H1 (cell line): ENCODE data around the gene BASP1. TPM values are rescaled to one million over a fixed set of nuclear protein-coding genes. Genes with fewer than 3 reads are reported as not detected.
A peak's percentile ranks its signal among the peaks of the same experiment; 100 is the strongest.

Source experiments
- CTCF ChIA-PET: fragments of 300-600 bp; sonication (Branson Sonifier 250); formaldehyde crosslinking; loops from one replicate; lab custom pipeline; 2021; ENCODE audit not compliant: partially characterized antibody; lab: Charles Lee
- POLR2A ChIA-PET: fragments of 300-600 bp; sonication (Branson Sonifier 250); formaldehyde crosslinking; loops from one replicate; lab custom pipeline; 2021; ENCODE audit warnings: inconsistent platforms; ENCODE audit not compliant: partially characterized antibody; lab: Charles Lee
- DNase-seq, 2 experiments: peaks; one replicate each; pipeline versions ENCODE4 v3.0.0 to v3.0.0-alpha.2; 2010 to 2022; ENCODE audit warnings: low spot score in 2 of 2, low read depth in 1 of 2, mixed read lengths in 1 of 2
- FAIRE-seq: peaks from 2 replicates; lab custom pipeline; 2011; peaks lifted over from hg19 to GRCh38; lab: Jason Lieb, UNC
- H2AFZ ChIP-seq: 2 replicates; pipeline ENCODE4 v1.8.1; 2012; ENCODE audit warnings: low read length, inconsistent platforms
- H2AK5ac ChIP-seq: 2 replicates; pipeline ENCODE4 v1.6.1; 2013; ENCODE audit warnings: low read depth, low read length
- H2BK120ac ChIP-seq: replicated peaks from 2 replicates; pipeline ENCODE3; 2013; ENCODE audit warnings: low read depth, low read length, inconsistent platforms
- H2BK12ac ChIP-seq: 2 replicates; pipeline ENCODE4 v1.6.1; 2013; ENCODE audit warnings: low read depth, low read length
- H2BK15ac ChIP-seq: 2 replicates; pipeline ENCODE4 v1.6.1; 2013; ENCODE audit warnings: low read length
- H2BK20ac ChIP-seq: 2 replicates; pipeline ENCODE4 v1.6.1; 2013; ENCODE audit warnings: low read length
- H2BK5ac ChIP-seq: 2 replicates; pipeline ENCODE4 v1.6.1; 2013; ENCODE audit warnings: low read depth, low read length
- H3K14ac ChIP-seq: 2 replicates; pipeline ENCODE4 v1.6.1; 2013; ENCODE audit warnings: inconsistent platforms; ENCODE audit not compliant: insufficient read length
- H3K18ac ChIP-seq: 2 replicates; pipeline ENCODE4 v1.6.1; 2013; ENCODE audit warnings: low read length; ENCODE audit errors: extremely low read depth
- H3K23ac ChIP-seq: 2 replicates; pipeline ENCODE4 v1.6.1; 2013; ENCODE audit warnings: inconsistent platforms; ENCODE audit not compliant: insufficient read length
- H3K23me2 ChIP-seq: 2 replicates; pipeline ENCODE4 v1.6.1; 2013; ENCODE audit warnings: low read depth, low read length
- H3K27ac ChIP-seq: 2 replicates; pipeline ENCODE4 v1.6.1; 2011; ENCODE audit warnings: low read depth, low read length, inconsistent platforms
- H3K27me3 ChIP-seq, 4 experiments: replicated peaks in 1 of 4; 1 replicate in 1 of 4; 2 replicates in 3 of 4; pipeline versions ENCODE4 v1.6.1 to v1.8.1; 2011 to 2013; ENCODE audit warnings: low read length in 3 of 4, mild to moderate bottlenecking in 3 of 4, inconsistent platforms in 2 of 4, mixed read lengths in 2 of 4, moderate library complexity in 1 of 4; ENCODE audit not compliant: control insufficient read depth in 3 of 4, insufficient read depth in 3 of 4; ENCODE audit errors: extremely low read depth in 1 of 4
- H3K36me3 ChIP-seq, 4 experiments: 2 replicates each; pipeline versions ENCODE4 v1.6.1 to v1.8.1; 2011 to 2013; ENCODE audit warnings: mild to moderate bottlenecking in 4 of 4, low read length in 3 of 4, moderate library complexity in 2 of 4, control low read depth in 1 of 4, inconsistent platforms in 1 of 4; ENCODE audit not compliant: insufficient read depth in 4 of 4, control insufficient read depth in 2 of 4
- H3K4ac ChIP-seq: replicated peaks from 2 replicates; pipeline ENCODE3; 2013; ENCODE audit warnings: low read length, low read depth, mixed read lengths, inconsistent platforms; ENCODE audit not compliant: insufficient read length
- H3K4me1 ChIP-seq, 4 experiments: replicated peaks in 1 of 4; 1 replicate in 1 of 4; 2 replicates in 3 of 4; pipeline versions ENCODE4 v1.6.1 to v1.8.1; 2011 to 2013; ENCODE audit warnings: low read length in 3 of 4, inconsistent platforms in 2 of 4, mixed read lengths in 1 of 4; ENCODE audit not compliant: insufficient read depth in 4 of 4, control insufficient read depth in 3 of 4
- H3K4me2 ChIP-seq, 2 experiments: 2 replicates each; pipeline versions ENCODE4 v1.6.1 to v1.8.1; 2011 to 2013; ENCODE audit warnings: low read depth in 2 of 2, low read length in 2 of 2, control low read depth in 1 of 2, inconsistent platforms in 1 of 2, mild to moderate bottlenecking in 1 of 2; ENCODE audit not compliant: insufficient read depth in 1 of 2
- H3K4me3 ChIP-seq, 4 experiments: fragments of 200-600, 300-600 bp in 1 of 4; sonication (generic), shearing (Covaris generic), sonication (Bioruptor Twin) in 1 of 4; 2 replicates each; pipeline versions ENCODE4 v1.5.1 to v1.8.1; 2011 to 2016; ENCODE audit warnings: low read length in 4 of 4, low read depth in 3 of 4, control low read depth in 2 of 4, inconsistent platforms in 2 of 4, mild to moderate bottlenecking in 2 of 4, mixed read lengths in 1 of 4, moderate library complexity in 1 of 4; ENCODE audit not compliant: insufficient read depth in 2 of 4; ENCODE audit errors: extremely low read depth in 1 of 4
- H3K56ac ChIP-seq: replicated peaks from 2 replicates; pipeline ENCODE3; 2013; ENCODE audit warnings: low read depth, mild to moderate bottlenecking, mixed read lengths, low read length, inconsistent platforms; ENCODE audit not compliant: insufficient read length
- H3K79me1 ChIP-seq: 2 replicates; pipeline ENCODE4 v1.6.1; 2013; ENCODE audit warnings: low read depth, low read length, control low read depth
- H3K79me2 ChIP-seq, 2 experiments: 2 replicates each; pipeline versions ENCODE4 v1.6.1 to v1.8.1; 2012 to 2013; ENCODE audit warnings: low read length in 2 of 2, mild to moderate bottlenecking in 2 of 2, inconsistent platforms in 1 of 2; ENCODE audit not compliant: insufficient read depth in 2 of 2, control insufficient read depth in 1 of 2
- H3K9ac ChIP-seq, 4 experiments: replicated peaks in 1 of 4; 1 replicate in 1 of 4; 2 replicates in 3 of 4; pipeline versions ENCODE4 v1.6.1 to v1.8.1; 2011 to 2013; ENCODE audit warnings: low read depth in 3 of 4, low read length in 3 of 4, control low read depth in 2 of 4, mild to moderate bottlenecking in 2 of 4, moderate library complexity in 2 of 4, inconsistent platforms in 1 of 4; ENCODE audit errors: extremely low read depth in 1 of 4
- H3K9me3 ChIP-seq, 2 experiments: 2 replicates each; pipeline versions ENCODE4 v1.6.1 to v1.8.1; 2012 to 2013; ENCODE audit warnings: mild to moderate bottlenecking in 2 of 2, moderate library complexity in 2 of 2, control low read depth in 1 of 2, inconsistent platforms in 1 of 2, low read depth in 1 of 2, low read length in 1 of 2, mixed read lengths in 1 of 2; ENCODE audit not compliant: insufficient read depth in 2 of 2
- H4K20me1 ChIP-seq, 2 experiments: replicated peaks in 1 of 2; 2 replicates each; pipeline versions ENCODE3 to v1.8.1; 2011 to 2013; ENCODE audit warnings: inconsistent platforms in 2 of 2, low read length in 2 of 2, mild to moderate bottlenecking in 1 of 2; ENCODE audit not compliant: insufficient read depth in 2 of 2, control insufficient read depth in 1 of 2
- H4K5ac ChIP-seq: 2 replicates; pipeline ENCODE4 v1.6.1; 2013; ENCODE audit warnings: low read length, low read depth, mixed read lengths, inconsistent platforms; ENCODE audit not compliant: insufficient read length
- H4K8ac ChIP-seq: 2 replicates; pipeline ENCODE4 v1.8.0; 2013; ENCODE audit warnings: mild to moderate bottlenecking, moderate library complexity, low read length, inconsistent platforms; ENCODE audit not compliant: insufficient read depth; ENCODE audit errors: extremely low read depth
- H4K91ac ChIP-seq: replicated peaks from 2 replicates; pipeline ENCODE3; 2013; ENCODE audit warnings: low read length, mixed read lengths, inconsistent platforms; ENCODE audit not compliant: insufficient read length
- BACH1 ChIP-seq: IDR thresholded peaks from 2 replicates; pipeline ENCODE4 v1.6.1; 2012; ENCODE audit warnings: low read length, improper control_type of control experiment
- BRCA1 ChIP-seq: IDR thresholded peaks from 2 replicates; pipeline ENCODE4 v1.6.1; 2012; ENCODE audit warnings: low read depth, low read length, improper control_type of control experiment
- CBX5 ChIP-seq: fragments of 300-800, 300-1000 bp; sonication (generic); IDR thresholded peaks from 2 replicates; pipeline ENCODE4 v1.7.1; 2016; ENCODE audit warnings: antibody characterized with exemption, low read length, low read depth
- E2F6 ChIP-seq: IDR thresholded peaks from 2 replicates; pipeline ENCODE4 v1.6.1; 2012; ENCODE audit warnings: inconsistent platforms
- NRF1 ChIP-seq: IDR thresholded peaks from 2 replicates; pipeline ENCODE4 v1.6.1; 2011; ENCODE audit warnings: mild to moderate bottlenecking, low read depth, low read length, improper control_type of control experiment
- PHF8 ChIP-seq: fragments of 200-600 bp; sonication (generic); conservative IDR thresholded peaks from 2 replicates; pipeline ENCODE4 v1.7.1; 2012; ENCODE audit warnings: low read depth, mild to moderate bottlenecking, inconsistent platforms, low read length, moderate library complexity
- POLR2A ChIP-seq, 2 experiments: IDR thresholded peaks; 1 replicate in 1 of 2; 2 replicates in 1 of 2; pipeline ENCODE4 v1.6.1; 2011; ENCODE audit warnings: low read depth in 2 of 2, low read length in 2 of 2, mild to moderate bottlenecking in 2 of 2; ENCODE audit errors: control extremely low read depth in 1 of 2
- SIN3A ChIP-seq, 2 experiments: IDR thresholded peaks in 1 of 2; conservative IDR thresholded peaks in 1 of 2; 2 replicates each; pipeline ENCODE4 v1.6.1; 2011 to 2012; ENCODE audit warnings: low read length in 2 of 2, improper control_type of control experiment in 1 of 2, low read depth in 1 of 2, mild to moderate bottlenecking in 1 of 2
- SIRT6 ChIP-seq: IDR thresholded peaks from one replicate; pipeline ENCODE4 v1.7.1; 2012; ENCODE audit warnings: low read length, inconsistent platforms
- TAF7 ChIP-seq: optimal IDR thresholded peaks from 2 replicates; pipeline ENCODE3; 2011; ENCODE audit warnings: low read depth, mild to moderate bottlenecking, inconsistent platforms, low read length, moderate library complexity, borderline replicate concordance
- YY1 ChIP-seq: IDR thresholded peaks from 2 replicates; pipeline ENCODE4 v1.6.1; 2011; ENCODE audit warnings: low read depth, mild to moderate bottlenecking, low read length
- WGBS, 2 experiments: shearing (Covaris generic) in 1 of 2; methylation state at CpG; one replicate each; pipeline versions ENCODE4 v1.1.6 to v1.1.7; 2013 to 2015; ENCODE audit warnings: low lambda C conversion rate in 2 of 2, mixed read lengths in 2 of 2, inconsistent platforms in 1 of 2, low coverage in 1 of 2, missing lambda C conversion rate in 1 of 2; ENCODE audit not compliant: insufficient replicate concordance in 2 of 2, insufficient coverage in 1 of 2, insufficient read length in 1 of 2; ENCODE audit errors: extremely low coverage in 1 of 2, missing lambda C conversion rate in 1 of 2; 5-methylcytosine and 5-hydroxymethylcytosine counted together
- polyA plus RNA-seq, 7 experiments: library from polyadenylated mRNA; depleted of rRNA in 3 of 7; stranded (reverse) in 5 of 7; unstranded in 2 of 7; fragments of >200 nt in 5 of 7; fragments of 200-250 nt in 2 of 7; gene quantifications; 1 replicate in 5 of 7; 2 replicates in 1 of 7; 4 replicates in 1 of 7; pipeline versions ENCODE4 v1.2.1 to v1.2.3, GENCODE V29; 2011 to 2013; ENCODE audit warnings: missing spikeins in 2 of 7, mixed read lengths in 2 of 7
- total RNA-seq: library from RNA; stranded (reverse); fragmentation: NEBNext Ultra II Directional; extraction: Animal tissue kit (Norgen Biotek cat#: 25700); gene quantifications from 2 replicates; pipeline ENCODE4 v1.2.1, GENCODE V29; 2021

Gene BASP1
- total and polyA plus RNA-seq, 2 of the 8 experiments (the other 6 are each of a cell fraction or from before 2014, with no cell fraction given): 95.2 to 104 TPM

GRCh38 chr5:17214893-17215292, 2.5 kb upstream of the BASP1 start:
- peaks cover 5 to 6% of the 10 kb centered on the region in 2 experiments for H4K20me1 ChIP-seq
- no peak overlapping the region for H4K5ac ChIP-seq
- H2AFZ ChIP-seq: no peak overlapping the region
- no peak overlapping the region for H3K9ac ChIP-seq
- H3K23ac ChIP-seq: no peak overlapping the region
- no peak overlapping the region for H3K56ac ChIP-seq
- no peak overlapping the region for H2BK5ac ChIP-seq
- H3K4ac ChIP-seq: no peak overlapping the region
- H4K8ac ChIP-seq: no peak overlapping the region
- H3K79me1 ChIP-seq: 0 out of 2 replicates have a peak, but pooled peaks cover 2% of the 10 kb centered on the region
- DNase-seq (no peak), FAIRE-seq (no peak)
- no peak overlapping the region for H2BK120ac ChIP-seq
- H2BK12ac ChIP-seq: no peak overlapping the region
- no peak overlapping the region for H2BK20ac ChIP-seq
- no peak overlapping the region for H2BK15ac ChIP-seq
- peaks cover 0 to 6% (median 0%) of the 10 kb centered on the region in 4 experiments; a peak in 1 of 8 replicates for H3K36me3 ChIP-seq
- 86% methylated on average over 2 of the region's 2 CpGs; no CpG with 5 or more reads in 1 of the 2 experiments for WGBS, 2 experiments
- ChIA-PET POLR2A (interaction anchor here (2.7 kb wide), 1 partner anchor 188 kb away, joined by 14 read pairs; no protein-coding TSS in a partner anchor), CTCF (interaction anchor here (0.7 to 4.8 kb wide), 21 partner anchors 10 to 1105 kb away, joined by 3 to 30 read pairs (median 5); no protein-coding TSS in a partner anchor)
- H3K27ac ChIP-seq: no peak overlapping the region
- TF ChIP-seq E2F6: no peak
- no peak for TF ChIP-seq BRCA1
- no peak for TF ChIP-seq PHF8
- no peak for TF ChIP-seq CBX5
- no peak for TF ChIP-seq YY1
- no peak for TF ChIP-seq TAF7
- TF ChIP-seq SIRT6: no peak
- no peak for TF ChIP-seq NRF1
- no peak for TF ChIP-seq POLR2A (IDR thresholded peaks at IDR 0.05; ENCODE audit: control extremely low read depth in 1 of 2, low read depth in 2 of 2, low read length in 2 of 2)
- no peak for TF ChIP-seq BACH1
- no peak for TF ChIP-seq SIN3A (conservative IDR thresholded peaks at IDR 0.05 in 1 of 2, IDR thresholded peaks at IDR 0.05 in 1 of 2; ENCODE audit: low read depth in 1 of 2, low read length in 2 of 2)
- peak overlapping the region in 1 of 2 experiments; percentile 44; a peak in 1 of 4 replicates for H3K4me2 ChIP-seq
- H3K18ac ChIP-seq: no peak overlapping the region
- no peak overlapping the region for H4K91ac ChIP-seq
- peaks cover 12% of the 10 kb centered on the region; the same call in 1 of the 2 replicates for H3K23me2 ChIP-seq
- no peaks in the 10 kb centered on the region for H3K27me3 ChIP-seq
- H2AK5ac ChIP-seq: no peak overlapping the region
- H3K14ac ChIP-seq: no peak overlapping the region
- H3K79me2 ChIP-seq: peaks cover 6 to 17% of the 10 kb centered on the region in 2 experiments
- peaks cover 2 to 10% (median 7%) of the 10 kb centered on the region in 4 experiments; a peak in 4 of 7 replicates for H3K4me1 ChIP-seq
- H3K9me3 ChIP-seq: no peaks in the 10 kb centered on the region
- peak overlapping the region in 1 of 4 experiments; percentile 92; a peak in 2 of 8 replicates for H3K4me3 ChIP-seq
